Heart right ventricle (tissue), 16 donors: ENCODE results near the gene ZFPM1. TPM values are rescaled to one million over a fixed set of nuclear protein-coding genes. Genes with fewer than 3 reads are reported as not detected.

ENCODE experiments used
- ATAC-seq, 8 donors: fragments of 200-7000 bp; cut with Tn5 transposase; one replicate each; pipeline ENCODE4 v1.9.1; 2020; ENCODE audit warnings: mild to moderate bottlenecking in 8 of 8, moderate library complexity in 8 of 8, moderate number of reproducible peaks in 1 of 8
- DNase-seq, 2 donors: peaks; one replicate each; pipeline ENCODE4 v3.0.0-alpha.2; 2020
- H3K27ac ChIP-seq, 10 donors: fragments of 200-600 bp; sonication (generic) in 2 of 10; one replicate each; pipeline versions ENCODE4 v1.5.0 to v1.8.0; 2020 to 2022; ENCODE audit warnings: mild to moderate bottlenecking in 3 of 10
- H3K27me3 ChIP-seq, 7 donors: fragments of 200-600 bp; one replicate each; pipeline ENCODE4 v1.8.0; 2021 to 2022; ENCODE audit warnings: mild to moderate bottlenecking in 2 of 7
- H3K36me3 ChIP-seq, 9 donors: fragments of 200-600 bp; sonication (generic) in 1 of 9; one replicate each; pipeline versions ENCODE4 v1.5.0 to v1.8.0; 2020 to 2022; ENCODE audit warnings: mild to moderate bottlenecking in 2 of 9
- H3K4me1 ChIP-seq, 9 donors: fragments of 200-600 bp; sonication (generic) in 1 of 9; one replicate each; pipeline versions ENCODE4 v1.5.0 to v1.8.0; 2020 to 2022; ENCODE audit warnings: mild to moderate bottlenecking in 4 of 9
- H3K4me3 ChIP-seq, 10 donors: fragments of 200-600 bp; sonication (generic) in 2 of 10; one replicate each; pipeline versions ENCODE4 v1.5.0 to v1.8.0; 2020 to 2022; ENCODE audit warnings: mild to moderate bottlenecking in 7 of 10, moderate library complexity in 2 of 10
- H3K9me3 ChIP-seq, 11 donors: fragments of 200-600 bp in 10 of 11; sonication (generic) in 2 of 11; one replicate each; pipeline versions ENCODE4 v1.5.0 to v1.8.0; 2013 to 2022; ENCODE audit warnings: mild to moderate bottlenecking in 2 of 11, control low read depth in 1 of 11, moderate library complexity in 1 of 11
- CTCF ChIP-seq, 9 donors: fragments of 200-600 bp; sonication (generic) in 2 of 9; IDR thresholded peaks; one replicate each; pipeline versions ENCODE4 v1.5.0 to v1.8.0; 2021 to 2022; ENCODE audit warnings: antibody characterized with exemption in 9 of 9, mild to moderate bottlenecking in 5 of 9, moderate library complexity in 1 of 9
- WGBS, 2 donors: extraction: QIAGEN DNeasy Blood & Tissue Kit; methylation state at CpG; one replicate each; pipeline ENCODE4 v1.1.7; 2013; ENCODE audit warnings: inconsistent platforms in 1 of 2; 5-methylcytosine and 5-hydroxymethylcytosine counted together
- intact Hi-C, 10 donors: fragments of 100-400 bp; cut with DNase I; formaldehyde crosslinking; loops; one replicate each; pipeline versions ENCODE4 v1.11.1 to v1.14.2; 2022
- polyA plus RNA-seq, 2 donors: library from polyadenylated mRNA; stranded (reverse); fragments of 200-250 nt; gene quantifications; one replicate each; pipeline ENCODE4 v1.2.3, GENCODE V29; 2013
- total RNA-seq, 10 donors: library from RNA; stranded (reverse); fragmentation: NEBNext Ultra II Directional in 3 of 10; extraction: Animal tissue kit (Norgen Biotek cat#: 25700) in 3 of 10; gene quantifications; one replicate each; pipeline versions ENCODE4 v1.2.1 to v1.2.4, GENCODE V29; 2021 to 2023
- donor health status: Arrhythmogenic right ventricular cardiomyopathy.
- donor health status: ischemic (EF 13 %, LVEDD 7.1; RV severe dilation, severe dysfunction).
- donor health status: healthy with polysubstance abuse.
- donor health status: DM: no; HTN: yes; CAD: no.
- donor health status: DM: no; HTN: no; CAD: no.
- donor health status: ischemic (EF 25% LVEDD 6.9; RV normal size, moderate dysfunction).
- donor health status: ischemic (EF 25% LVEDD 5.7; RV mildly dilated, moderate dysfunction).
- donor health status: healthy.
- donor health status: DM: yes; HTN: yes; CAD: no.
- donor health status: Ischemic cardiomyopathy.
- donor health status: ischemic (EF 35%, LVEDD 5.7; RV mildly dilated, moderate dysfunction).
- donor health status: nonischemic (EF 11% LVEDD 7.7; RV severe dilation, severe dysfunction).
- donor health status: DM: yes; HTN: yes; CAD: no.
- donor health status: PGD.
- donor health status: ischemic (EF 29% LVEDD 5.4; RV normal size, mild dysfunction).
- donor health status: nonischemic (EF 23%, LVEDD 6.1; RV moderate dilation, normal function).

ZFPM1 gene
- total and polyA plus RNA-seq, 12 donors = 2.0 to 10.4 (median 4.4) TPM

DNA sequence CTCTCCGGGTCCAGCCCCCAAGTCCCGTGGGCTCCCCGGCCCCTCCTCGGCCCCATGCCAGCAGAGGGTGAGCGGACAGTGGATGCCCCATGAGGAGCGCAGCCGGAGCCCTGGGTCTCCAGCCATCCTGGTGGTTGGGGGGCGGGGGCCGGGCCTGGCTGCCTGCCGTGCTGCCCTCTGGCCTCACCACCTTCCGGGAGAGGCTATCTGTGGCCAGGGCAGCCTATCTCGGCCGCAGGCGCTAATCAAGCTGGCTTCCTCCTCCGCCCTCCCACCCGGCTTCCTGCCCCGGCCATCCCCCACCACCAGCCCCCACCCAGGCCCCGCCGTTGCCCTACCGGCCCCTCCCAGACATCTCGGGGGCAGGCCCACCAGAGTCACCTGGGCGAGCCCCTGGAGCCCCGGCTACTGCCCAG lies 46.8 kb downstream of the ZFPM1 start:
- no peaks in the 10 kb centered on the region for H3K36me3 ChIP-seq
- 40 to 53% methylated on average over 23 of the region's 23 CpGs for WGBS, 2 donors
- no peak for TF ChIP-seq CTCF (IDR thresholded peaks at IDR 0.05)
- peak overlapping the region in 4 of 10 donors; percentile 40 to 70 (median 53) for H3K27ac ChIP-seq
- intact Hi-C loops = no loop called here
- DNase-seq (peak in 1 of 2 donors; percentile 41), ATAC-seq (peak; percentile 24 to 53 (median 35))
- no peaks in the 10 kb centered on the region for H3K27me3 ChIP-seq
- H3K9me3 ChIP-seq = no peaks in the 10 kb centered on the region
- H3K4me1 ChIP-seq = peaks cover 2 to 27% (median 15%) of the 10 kb centered on the region in 9 donors
- H3K4me3 ChIP-seq = peak overlapping the region in 2 of 10 donors; percentile 2 to 24

- 57 to 68% methylated on average over 17 of the region's 17 CpGs for WGBS, 2 donors
- Histone ChIP-seq H3K9me3 (no peaks in the 10 kb centered on the region), H3K4me1 (peaks cover 2 to 27% (median 15%) of the 10 kb centered on the region in 9 donors), H3K27me3 (no peaks in the 10 kb centered on the region), H3K36me3 (no peaks in the 10 kb centered on the region), H3K4me3 (no peak overlapping the region), H3K27ac (peak overlapping the region in 4 of 10 donors; percentile 40 to 70 (median 53))
- TF ChIP-seq CTCF (IDR thresholded peaks at IDR 0.05) = no peak
- ATAC-seq (peak in 7 of 8 donors; percentile 4 to 76 (median 60)), DNase-seq (peak; percentile 32 to 42)
- intact Hi-C loops = no loop called here
Measured at GRCh38 chr16:88500255-88500661, 47.2 kb downstream of the ZFPM1 start.

DNA sequence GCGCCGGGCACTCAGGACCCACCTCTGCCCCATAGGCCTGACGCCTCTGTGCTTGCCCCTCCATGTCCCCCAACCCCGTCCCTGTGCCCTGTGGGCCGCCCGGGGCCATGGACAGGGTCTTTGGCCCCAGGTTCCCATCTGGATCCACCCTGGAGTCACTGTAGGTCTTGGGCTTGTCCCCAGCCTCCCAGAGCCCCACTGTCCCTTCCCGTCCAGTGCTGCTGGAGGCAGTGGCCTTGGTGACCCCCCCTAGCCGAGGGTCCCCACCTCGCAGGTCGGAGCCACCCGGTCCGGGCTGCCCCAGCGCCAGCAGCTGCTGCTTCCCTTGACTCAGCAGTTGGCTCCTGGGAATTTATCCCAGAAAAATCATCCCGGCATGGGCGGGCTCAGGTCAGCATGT lies 49.3 kb downstream of the ZFPM1 start:
- Histone ChIP-seq H3K4me1 (peaks cover 2 to 27% (median 15%) of the 10 kb centered on the region in 9 donors), H3K36me3 (no peaks in the 10 kb centered on the region), H3K4me3 (no peak overlapping the region), H3K27me3 (no peaks in the 10 kb centered on the region), H3K27ac (no peak overlapping the region), H3K9me3 (no peaks in the 10 kb centered on the region)
- ATAC-seq (no peak), DNase-seq (no peak)
- WGBS, 2 donors = 90 to 93% methylated on average over 15 of the region's 15 CpGs
- intact Hi-C loops = no loop called here
- no peak for TF ChIP-seq CTCF (IDR thresholded peaks at IDR 0.05)

GRCh38 chr16:88502776-88503280 lies 49.7 kb downstream of the ZFPM1 start:
- no peaks in the 10 kb centered on the region for H3K27me3 ChIP-seq
- no peak for TF ChIP-seq CTCF (IDR thresholded peaks at IDR 0.05)
- DNase-seq (no peak), ATAC-seq (no peak)
- no peaks in the 10 kb centered on the region for H3K9me3 ChIP-seq
- intact Hi-C loops = no loop called here
- H3K4me3 ChIP-seq = no peak overlapping the region
- no peak overlapping the region for H3K27ac ChIP-seq
- H3K4me1 ChIP-seq = peaks cover 2 to 23% (median 15%) of the 10 kb centered on the region in 9 donors
- 86 to 91% methylated on average over 23 of the region's 23 CpGs for WGBS, 2 donors
- H3K36me3 ChIP-seq = no peaks in the 10 kb centered on the region
